ENCODE data around the gene ACAP1.
"Not testable (repeated sequence)": the region's sequence is repeated elsewhere in the genome, so short reads cannot be mapped to it uniquely, and the experiment has no call there.

Gene ACAP1

DNA sequence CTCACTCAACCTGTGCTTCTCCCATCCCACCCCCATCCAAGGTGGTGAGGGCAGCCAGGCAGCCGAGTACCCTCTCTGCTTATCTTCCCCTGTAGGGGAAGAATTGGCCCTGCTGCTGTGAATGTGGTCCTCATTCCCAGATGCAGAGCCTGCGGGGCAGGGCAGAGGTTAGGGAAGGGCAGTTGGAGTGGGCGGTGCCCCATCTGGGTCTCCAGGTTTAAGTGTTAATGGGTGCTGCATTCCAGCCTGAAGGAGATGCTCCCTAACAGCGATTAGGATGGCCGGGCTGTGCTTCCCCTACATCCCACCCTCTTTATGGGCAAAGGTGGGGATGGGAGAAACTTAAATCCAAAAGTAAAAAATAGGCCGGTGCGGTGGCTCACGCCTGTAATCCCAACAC lies 30.8 kb downstream of the ACAP1 start:
- DNase-seq (ENCODE audit: low spot score in 2 of 2), result no peak
- no peaks in the 10 kb centered on the region for H3K9me3 ChIP-seq
- H3K4me1 ChIP-seq, result no peaks in the 10 kb centered on the region
- in situ Hi-C loops (cut with MboI; ENCODE audit: low sequenced_read_pairs), result no loop called here
- H3K36me3 ChIP-seq (replicated peaks), result no peaks in the 10 kb centered on the region
- H3K4me3 ChIP-seq, result no peak overlapping the region
- no peaks in the 10 kb centered on the region for H3K27me3 ChIP-seq (ENCODE audit: low read depth)

- in situ Hi-C loops (cut with MboI; ENCODE audit: low sequenced_read_pairs), result no loop called here
- H3K4me3 ChIP-seq, result no peak overlapping the region
These were observed 31.7 kb downstream of the ACAP1 start for GRCh38 chr17:7367918-7368598.

DNA sequence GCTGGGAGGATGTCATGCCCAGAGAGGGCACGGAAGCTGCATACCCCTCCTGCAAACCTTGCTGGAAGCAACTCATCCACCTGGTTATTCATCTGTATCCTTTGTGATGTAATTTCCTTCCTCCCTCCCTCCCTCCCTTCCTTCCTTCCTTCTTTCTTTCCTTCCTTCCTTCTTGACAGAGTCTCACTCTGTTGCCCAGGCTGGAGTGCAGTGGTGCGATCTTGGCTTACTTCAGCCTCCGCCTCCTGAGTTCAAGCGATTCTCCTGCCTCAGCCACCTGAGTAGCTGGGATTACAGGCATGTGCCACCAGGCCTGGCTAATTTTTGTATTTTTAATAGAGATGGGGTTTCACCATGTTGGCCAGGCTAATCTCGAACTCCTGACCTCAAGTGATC lies 32.3 kb downstream of the ACAP1 start:
- DNase-seq (ENCODE audit: low spot score in 2 of 2); H3K9me3 ChIP-seq; H3K4me1 ChIP-seq; H3K27me3 ChIP-seq (ENCODE audit: low read depth); in situ Hi-C loops (cut with MboI; ENCODE audit: low sequenced_read_pairs); H3K4me3 ChIP-seq; H3K36me3 ChIP-seq (replicated peaks): not testable (repeated sequence)

More at GRCh38 chr17:7367918-7368598, 31.7 kb downstream of the ACAP1 start:
- no peaks in the 10 kb centered on the region for H3K27me3 ChIP-seq (ENCODE audit: low read depth)
- H3K9me3 ChIP-seq, result no peaks in the 10 kb centered on the region
- DNase-seq (ENCODE audit: low spot score in 2 of 2), result no peak
- H3K4me1 ChIP-seq, result no peaks in the 10 kb centered on the region
- H3K36me3 ChIP-seq (replicated peaks), result no peaks in the 10 kb centered on the region

DNA sequence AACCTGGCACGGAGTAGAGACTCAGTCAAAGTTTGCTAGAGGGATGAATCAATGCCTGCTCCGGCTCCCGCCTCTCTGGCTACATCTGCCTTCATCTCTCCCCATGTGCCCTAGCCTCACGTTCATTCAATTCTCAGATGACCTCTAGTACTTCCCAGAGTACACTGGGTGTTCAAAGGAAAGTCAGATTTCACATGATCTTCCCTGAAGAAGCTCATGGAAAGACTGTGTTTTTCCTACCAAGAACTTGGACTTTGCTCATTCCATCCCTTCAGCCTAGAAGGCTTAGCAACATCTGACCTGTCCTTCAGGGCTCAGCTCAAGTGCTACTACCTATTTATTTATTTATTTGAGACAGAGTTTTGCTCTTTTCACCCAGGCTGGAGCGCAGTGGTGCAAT lies 33.5 kb downstream of the ACAP1 start:
- in situ Hi-C loops (cut with MboI; ENCODE audit: low sequenced_read_pairs), result no loop called here
- DNase-seq (ENCODE audit: low spot score in 2 of 2), result no peak
- H3K4me1 ChIP-seq, result no peaks in the 10 kb centered on the region

GRCh38 chr17:7370853-7371252 lies 34.5 kb downstream of the ACAP1 start:
- Histone ChIP-seq H3K27me3 (ENCODE audit: low read depth) (no peaks in the 10 kb centered on the region), H3K4me3 (no peak overlapping the region), H3K4me1 (no peaks in the 10 kb centered on the region), H3K9me3 (no peaks in the 10 kb centered on the region), H3K36me3 (replicated peaks) (no peaks in the 10 kb centered on the region)
- no peak for DNase-seq (ENCODE audit: low spot score in 2 of 2)
- in situ Hi-C loops (cut with MboI; ENCODE audit: low sequenced_read_pairs), result no loop called here

More for the DNA sequence above, 33.5 kb downstream of the ACAP1 start:
- H3K36me3 ChIP-seq (replicated peaks), result no peaks in the 10 kb centered on the region
- no peak overlapping the region for H3K4me3 ChIP-seq
- H3K27me3 ChIP-seq (ENCODE audit: low read depth), result no peaks in the 10 kb centered on the region
- H3K9me3 ChIP-seq, result no peaks in the 10 kb centered on the region

- H3K4me3 ChIP-seq, result no peak overlapping the region
- no peaks in the 10 kb centered on the region for H3K27me3 ChIP-seq (ENCODE audit: low read depth)
- in situ Hi-C loops (cut with MboI; ENCODE audit: low sequenced_read_pairs), result no loop called here
These were observed 38.0 kb downstream of the ACAP1 start for GRCh38 chr17:7374353-7374752.

DNA sequence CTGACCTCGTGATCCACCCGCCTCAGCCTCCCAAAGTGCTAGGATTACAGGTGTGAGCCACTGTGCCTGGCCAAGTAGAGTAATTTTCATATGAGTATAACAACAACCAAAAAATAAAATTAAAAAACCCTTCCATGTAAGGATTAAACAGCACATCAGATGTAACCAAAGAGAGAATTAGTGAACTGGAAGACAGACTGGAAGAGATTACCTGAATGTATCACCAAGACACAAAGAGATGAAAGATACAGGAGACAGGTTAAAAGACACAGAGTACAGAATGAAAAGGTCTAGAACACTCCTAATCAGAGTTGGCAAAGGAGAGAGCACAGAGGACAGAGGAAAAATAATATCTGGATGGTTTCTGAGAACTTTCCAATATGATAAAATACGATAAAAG lies 42.8 kb downstream of the ACAP1 start:
- H3K9me3 ChIP-seq, result peaks cover 3% of the 10 kb centered on the region; the same call in 1 of the 2 replicates
- H3K4me1 ChIP-seq, result no peaks in the 10 kb centered on the region
- no peak overlapping the region for H3K4me3 ChIP-seq
- in situ Hi-C loops (cut with MboI; ENCODE audit: low sequenced_read_pairs), result no loop called here
- no peak for DNase-seq (ENCODE audit: low spot score in 2 of 2)
- H3K27me3 ChIP-seq (ENCODE audit: low read depth), result no peaks in the 10 kb centered on the region
- H3K36me3 ChIP-seq (replicated peaks), result no peaks in the 10 kb centered on the region

More at GRCh38 chr17:7374353-7374752, 38.0 kb downstream of the ACAP1 start:
- Histone ChIP-seq H3K9me3 (peaks cover 3% of the 10 kb centered on the region; the same call in 1 of the 2 replicates), H3K36me3 (replicated peaks) (no peaks in the 10 kb centered on the region), H3K4me1 (no peaks in the 10 kb centered on the region)
- DNase-seq (ENCODE audit: low spot score in 2 of 2), result no peak

DNA sequence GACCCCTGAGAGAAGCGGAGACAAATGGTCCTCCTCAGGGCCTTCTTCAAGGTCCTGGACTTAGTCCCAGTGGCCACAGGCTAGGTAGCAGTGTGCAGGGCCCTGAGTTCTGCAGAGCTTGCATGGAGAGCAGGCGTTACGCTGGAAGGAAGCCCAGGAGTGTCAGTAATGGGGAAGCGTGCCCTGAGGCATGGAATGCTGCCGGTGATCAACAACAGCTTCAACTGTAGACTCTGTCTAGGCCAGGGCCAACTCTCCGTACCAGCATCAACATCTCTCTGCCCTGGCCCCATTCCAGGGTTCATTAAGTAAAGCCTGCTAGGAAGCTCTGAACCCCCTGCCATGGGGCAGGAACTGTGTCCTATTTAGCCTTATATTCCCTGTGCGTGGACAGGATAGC lies 44.0 kb downstream of the ACAP1 start:
- H3K36me3 ChIP-seq (replicated peaks), result no peaks in the 10 kb centered on the region
- in situ Hi-C loops (cut with MboI; ENCODE audit: low sequenced_read_pairs), result no loop called here
- no peak overlapping the region for H3K4me3 ChIP-seq
- no peaks in the 10 kb centered on the region for H3K4me1 ChIP-seq
- peaks cover 3% of the 10 kb centered on the region; the same call in 1 of the 2 replicates for H3K9me3 ChIP-seq
- H3K27me3 ChIP-seq (ENCODE audit: low read depth), result no peaks in the 10 kb centered on the region
- no peak for DNase-seq (ENCODE audit: low spot score in 2 of 2)

GRCh38 chr17:7380855-7381683 lies 44.7 kb downstream of the ACAP1 start, which contains the start of gene TNK1:
TNK1 (plus strand) TSS chr17:7381089; CDS start chr17:7382927, 1,838 bp downstream.
- Histone ChIP-seq H3K4me1 (no peaks in the 10 kb centered on the region), H3K9me3 (peaks cover 3% of the 10 kb centered on the region; the same call in 1 of the 2 replicates), H3K36me3 (replicated peaks) (no peaks in the 10 kb centered on the region), H3K27me3 (ENCODE audit: low read depth) (no peaks in the 10 kb centered on the region), H3K4me3 (no peak within 1 kb of the TSS)
- in situ Hi-C loops (cut with MboI; ENCODE audit: low sequenced_read_pairs), result no loop called here
- DNase-seq (ENCODE audit: low spot score in 2 of 2), result no peak

DNA sequence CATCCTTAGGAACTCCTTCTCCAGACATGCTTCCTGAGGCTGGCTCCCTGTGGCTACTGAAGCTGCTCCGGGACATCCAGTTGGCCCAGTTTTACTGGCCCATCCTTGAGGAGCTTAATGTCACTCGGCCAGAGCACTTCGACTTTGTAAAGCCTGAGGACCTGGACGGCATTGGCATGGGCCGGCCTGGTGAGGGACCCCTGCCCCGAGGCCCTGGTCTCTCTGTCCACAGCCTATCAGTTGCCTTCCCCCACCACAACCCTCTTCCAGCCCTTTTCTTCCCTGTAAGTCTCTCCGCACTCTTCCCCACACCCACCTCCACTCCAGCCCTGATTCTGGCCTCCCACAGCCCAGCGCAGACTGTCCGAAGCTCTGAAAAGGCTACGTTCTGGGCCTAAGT lies 46.6 kb downstream of the ACAP1 start:
- H3K4me1 ChIP-seq, result no peaks in the 10 kb centered on the region
- H3K9me3 ChIP-seq, result peaks cover 3% of the 10 kb centered on the region; the same call in 1 of the 2 replicates
- DNase-seq (ENCODE audit: low spot score in 2 of 2), result no peak
- H3K27me3 ChIP-seq (ENCODE audit: low read depth), result no peaks in the 10 kb centered on the region
- H3K4me3 ChIP-seq, result no peak overlapping the region
- in situ Hi-C loops (cut with MboI; ENCODE audit: low sequenced_read_pairs), result no loop called here
- H3K36me3 ChIP-seq (replicated peaks), result no peaks in the 10 kb centered on the region

GRCh38 chr17:7383371-7383741 lies 47.0 kb downstream of the ACAP1 start:
- H3K4me1 ChIP-seq, result no peaks in the 10 kb centered on the region
- in situ Hi-C loops (cut with MboI; ENCODE audit: low sequenced_read_pairs), result no loop called here
- H3K4me3 ChIP-seq, result no peak overlapping the region
- H3K9me3 ChIP-seq, result peaks cover 3% of the 10 kb centered on the region; the same call in 1 of the 2 replicates
- H3K36me3 ChIP-seq (replicated peaks), result no peaks in the 10 kb centered on the region
- no peak for DNase-seq (ENCODE audit: low spot score in 2 of 2)
- no peaks in the 10 kb centered on the region for H3K27me3 ChIP-seq (ENCODE audit: low read depth)

- peaks cover 3% of the 10 kb centered on the region; the same call in 1 of the 2 replicates for H3K9me3 ChIP-seq
- in situ Hi-C loops (cut with MboI; ENCODE audit: low sequenced_read_pairs), result no loop called here
- no peak overlapping the region for H3K4me3 ChIP-seq
- no peaks in the 10 kb centered on the region for H3K36me3 ChIP-seq (replicated peaks)
- DNase-seq (ENCODE audit: low spot score in 2 of 2), result no peak
- H3K4me1 ChIP-seq, result no peaks in the 10 kb centered on the region
- no peaks in the 10 kb centered on the region for H3K27me3 ChIP-seq (ENCODE audit: low read depth)
These were observed 47.6 kb downstream of the ACAP1 start for GRCh38 chr17:7383742-7384488.

DNA sequence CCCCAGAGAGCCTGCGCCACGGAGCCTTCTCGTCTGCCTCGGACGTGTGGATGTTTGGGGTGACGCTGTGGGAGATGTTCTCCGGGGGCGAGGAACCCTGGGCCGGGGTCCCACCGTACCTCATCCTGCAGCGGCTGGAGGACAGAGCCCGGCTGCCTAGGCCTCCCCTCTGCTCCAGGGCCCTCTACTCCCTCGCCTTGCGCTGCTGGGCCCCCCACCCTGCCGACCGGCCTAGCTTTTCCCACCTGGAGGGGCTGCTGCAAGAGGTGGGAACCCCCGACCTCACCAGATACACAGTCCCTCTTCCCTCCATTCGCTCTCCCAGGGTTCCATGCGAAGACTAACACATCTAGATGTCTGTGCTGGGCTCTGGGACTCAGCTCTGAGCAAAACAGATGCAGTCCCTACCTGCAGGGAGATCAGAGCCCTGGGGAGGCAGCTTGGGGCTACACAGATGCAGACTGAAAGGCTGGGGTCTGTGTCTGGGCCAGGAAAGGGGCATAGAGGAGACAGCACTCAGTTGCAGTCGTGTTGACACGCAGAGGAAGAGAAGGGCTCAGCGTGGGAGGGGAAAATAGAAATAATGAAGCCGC lies 48.3 kb downstream of the ACAP1 start:
- DNase-seq (ENCODE audit: low spot score in 2 of 2), result no peak
- no peak overlapping the region for H3K4me3 ChIP-seq
- in situ Hi-C loops (cut with MboI; ENCODE audit: low sequenced_read_pairs), result no loop called here

More for the DNA sequence above, 48.3 kb downstream of the ACAP1 start:
- no peaks in the 10 kb centered on the region; the same call in 1 of the 2 replicates for H3K36me3 ChIP-seq (replicated peaks)
- no peaks in the 10 kb centered on the region for H3K27me3 ChIP-seq (ENCODE audit: low read depth)
- H3K9me3 ChIP-seq, result no peaks in the 10 kb centered on the region
- no peaks in the 10 kb centered on the region for H3K4me1 ChIP-seq

Data from HAP-1 (cell line).